HG03469 (cell line): ENCODE measurements around the gene NEB.
"Not testable (repeated sequence)": the region's sequence is repeated elsewhere in the genome, so short reads cannot be mapped to it uniquely, and the experiment has no call there.

Source experiments
- ATAC-seq: cut with Tn5 transposase; IDR thresholded peaks from one replicate; pipeline ENCODE4 v1.9.1; 2021; ENCODE audit warnings: mild to moderate bottlenecking, moderate library complexity, moderate number of reproducible peaks; ENCODE audit not compliant: unreplicated experiment

The NEB gene

GRCh38 chr2:151569167-151569566 lies 165.1 kb downstream of the NEB start:
- ATAC-seq: no peak

DNA sequence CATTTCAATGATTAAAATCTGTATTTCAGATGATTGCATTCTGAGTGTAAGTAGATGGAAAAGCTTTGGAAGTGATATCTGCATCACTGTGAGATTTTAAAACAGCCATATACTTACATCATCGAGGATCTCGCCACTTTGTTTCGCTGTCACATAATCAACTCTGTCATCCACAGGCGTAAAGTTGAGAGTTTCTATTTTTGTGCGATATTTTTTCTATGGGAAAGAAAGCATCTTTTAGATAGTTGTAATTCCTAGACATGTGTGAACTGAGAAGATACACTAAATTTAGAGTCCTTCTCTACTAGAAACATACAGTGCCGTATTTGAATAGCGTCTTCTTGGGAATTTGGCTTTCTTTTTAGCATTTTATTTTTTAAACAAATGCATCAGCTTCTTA lies 165.8 kb downstream of the NEB start:
- no peak for ATAC-seq

DNA sequence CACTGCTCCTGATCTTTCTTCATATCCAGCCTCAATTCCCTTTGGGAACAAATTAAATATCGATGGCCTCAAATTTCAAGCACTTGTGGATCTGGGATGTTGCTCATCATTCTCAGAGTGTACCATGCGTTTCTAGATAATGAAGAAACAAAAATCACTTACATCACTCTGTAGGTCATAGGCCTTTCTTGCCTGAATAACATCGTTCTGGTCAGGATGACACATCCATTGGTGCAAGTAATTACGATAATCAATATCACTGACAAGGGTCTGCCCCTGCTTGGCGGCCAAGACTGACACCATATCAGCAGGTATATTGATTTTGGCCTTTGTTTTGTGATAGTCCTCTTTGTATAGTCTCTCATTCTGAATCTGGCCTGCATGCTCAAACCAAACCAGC lies 167.3 kb downstream of the NEB start:
- no peak for ATAC-seq

GRCh38 chr2:151562398-151562797 lies 171.9 kb downstream of the NEB start:
- no peak for ATAC-seq

DNA sequence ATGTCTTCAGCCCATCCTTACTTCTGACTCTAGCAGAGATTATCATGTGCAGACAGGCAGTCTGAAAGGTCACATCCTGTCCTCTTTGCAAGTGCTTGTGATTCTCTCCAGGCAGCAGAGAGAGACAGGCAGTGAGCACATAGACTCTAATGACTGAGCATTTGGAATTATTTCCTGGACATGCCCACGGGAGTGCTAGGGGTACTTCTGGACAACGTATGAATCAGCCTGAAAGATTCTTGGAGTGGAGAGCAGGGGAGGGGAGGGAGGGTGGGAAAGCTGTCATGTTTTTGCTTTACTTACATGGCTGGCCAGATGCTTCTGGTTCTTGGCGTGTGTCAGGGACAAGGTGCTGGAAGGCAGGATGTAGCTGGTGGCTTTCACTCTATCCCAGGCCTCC lies 174.0 kb downstream of the NEB start:
- no peak for ATAC-seq

GRCh38 chr2:151559431-151559830 lies 174.8 kb downstream of the NEB start:
- ATAC-seq: not testable (repeated sequence)

DNA sequence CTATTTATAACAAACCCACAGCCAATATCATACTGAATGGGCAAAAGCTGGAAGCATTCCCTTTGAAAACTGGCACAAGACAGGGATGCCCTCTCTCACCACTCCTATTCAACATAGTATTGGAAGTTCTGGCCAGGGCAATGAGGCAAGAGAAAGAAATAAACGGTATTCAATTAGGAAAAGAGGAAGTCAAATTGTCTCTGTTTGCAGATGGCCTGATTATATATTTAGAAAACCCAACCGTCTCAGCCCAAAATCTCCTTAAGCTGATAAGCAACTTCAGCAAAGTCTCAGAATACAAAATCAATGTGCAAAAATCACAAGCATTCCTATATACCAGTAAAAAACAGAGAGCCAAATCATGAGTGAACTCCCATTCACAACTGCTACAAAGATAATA lies 176.4 kb downstream of the NEB start:
- not testable (repeated sequence) for ATAC-seq

DNA sequence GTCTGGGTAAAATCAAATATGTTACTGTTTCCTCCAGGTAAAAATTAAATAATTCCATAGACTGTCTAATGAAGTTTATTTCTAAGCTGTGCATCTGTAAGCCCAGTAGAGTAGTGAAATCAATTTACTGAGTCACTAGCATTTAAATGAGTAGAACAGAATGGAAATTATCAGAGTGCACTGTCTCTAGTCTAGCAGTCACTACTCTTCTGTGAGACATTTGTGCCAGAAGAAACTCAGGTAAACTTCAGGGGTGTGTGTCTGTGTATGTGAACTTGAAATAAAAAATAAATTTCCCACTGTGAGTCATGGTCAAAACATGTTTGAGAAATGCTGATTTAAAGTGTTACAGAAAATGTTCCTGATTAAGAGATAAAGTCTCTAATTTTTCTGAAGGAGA lies 178.2 kb downstream of the NEB start:
- ATAC-seq: no peak

GRCh38 chr2:151552287-151552686 lies 182.0 kb downstream of the NEB start:
- no peak for ATAC-seq

DNA sequence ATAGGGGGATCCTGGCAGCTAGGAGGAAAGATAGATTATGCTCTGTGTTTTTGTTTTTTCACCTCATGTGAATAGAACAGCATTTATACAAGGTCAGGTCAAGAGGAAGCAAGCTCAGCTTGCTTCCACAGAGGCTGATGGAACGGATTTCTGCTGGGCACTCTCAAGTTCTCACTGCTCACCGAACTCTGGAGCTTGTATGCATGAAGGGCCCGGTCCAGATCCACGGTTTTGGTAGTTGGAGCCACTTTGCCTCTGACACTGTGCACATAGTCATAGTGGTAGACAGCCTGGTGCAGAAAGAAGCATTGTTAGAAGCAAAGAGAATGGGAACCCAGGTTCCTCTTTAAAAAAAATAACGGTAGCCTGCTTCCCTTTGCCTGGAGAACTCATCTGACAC lies 182.7 kb downstream of the NEB start:
- no peak for ATAC-seq

DNA sequence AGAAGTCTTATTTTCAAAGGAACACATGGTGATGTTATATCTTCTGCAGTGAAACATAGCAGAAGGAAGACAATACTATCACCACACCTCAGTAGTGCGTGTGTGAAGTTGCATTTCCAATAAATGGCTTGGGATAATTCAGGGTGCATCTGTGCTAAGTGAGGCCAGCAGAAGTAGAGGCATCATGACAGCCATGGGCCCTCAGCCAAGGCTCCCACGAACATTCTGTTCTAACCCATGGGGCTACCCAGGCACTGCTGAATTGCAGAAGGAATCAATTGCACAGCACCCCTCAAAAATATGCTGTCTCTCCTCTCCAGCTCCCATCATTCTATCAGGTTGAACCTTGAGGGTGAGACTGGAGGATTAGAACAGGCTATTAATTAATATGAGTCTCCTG lies 185.1 kb downstream of the NEB start:
- no peak for ATAC-seq

DNA sequence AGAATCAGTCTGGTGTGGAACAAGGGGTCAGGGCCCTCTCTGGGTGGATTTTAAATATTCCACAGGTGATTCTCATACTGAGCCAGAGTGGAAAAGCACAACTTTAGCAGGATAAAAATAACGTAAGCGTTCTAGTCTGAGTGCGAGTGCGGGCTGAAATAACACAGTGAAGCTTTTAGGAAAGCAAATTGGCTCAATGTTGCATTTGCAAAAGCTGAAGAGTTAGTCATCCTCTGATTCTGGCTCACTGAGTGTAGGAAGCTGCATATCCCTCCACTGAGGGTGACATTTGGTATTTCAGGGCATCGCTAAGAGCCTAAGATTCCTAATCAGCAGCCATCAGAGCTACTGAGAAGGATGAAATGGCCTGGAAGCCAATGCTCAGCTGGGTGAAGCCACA lies 189.8 kb downstream of the NEB start:
- no peak for ATAC-seq

DNA sequence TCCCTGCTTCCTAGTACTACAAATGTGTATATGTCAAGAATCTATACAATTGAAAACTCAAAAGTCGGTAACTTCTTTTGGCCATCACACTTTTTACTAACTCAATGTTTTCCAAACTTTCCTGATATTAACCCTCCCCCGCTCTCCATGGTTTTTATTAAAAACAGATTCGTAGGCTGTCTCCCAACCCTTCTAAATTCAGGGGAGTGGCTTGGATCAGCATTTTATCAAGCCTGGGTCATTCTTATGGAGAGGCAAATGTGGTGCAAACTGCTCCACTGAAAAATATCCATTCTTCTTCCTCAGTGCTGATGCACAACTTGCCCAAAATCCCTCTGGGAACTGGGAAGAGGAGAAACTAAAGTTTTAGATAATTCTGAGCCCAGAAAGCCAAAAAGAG lies 190.4 kb downstream of the NEB start:
- ATAC-seq: no peak

- no peak for ATAC-seq
These were observed 200.3 kb downstream of the NEB start for GRCh38 chr2:151534001-151534400.

DNA sequence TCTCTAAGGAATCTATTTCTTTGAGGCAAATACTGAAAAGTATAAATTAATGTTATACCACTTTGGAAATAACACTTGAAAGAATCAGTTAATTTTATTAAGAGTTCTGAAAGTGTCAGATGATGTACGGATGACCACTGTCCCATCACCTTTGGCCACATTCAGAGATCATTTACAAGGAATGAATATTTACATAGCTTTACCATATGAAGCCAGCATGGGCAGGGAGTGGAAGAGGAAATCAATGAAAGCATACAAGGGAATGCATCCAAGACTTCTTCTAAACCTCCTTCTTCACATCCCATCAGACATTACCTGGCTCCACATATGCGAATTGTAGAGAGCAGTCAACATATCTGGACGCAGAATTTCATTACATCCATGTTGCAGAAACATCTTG lies 201.1 kb downstream of the NEB start:
- no peak for ATAC-seq

DNA sequence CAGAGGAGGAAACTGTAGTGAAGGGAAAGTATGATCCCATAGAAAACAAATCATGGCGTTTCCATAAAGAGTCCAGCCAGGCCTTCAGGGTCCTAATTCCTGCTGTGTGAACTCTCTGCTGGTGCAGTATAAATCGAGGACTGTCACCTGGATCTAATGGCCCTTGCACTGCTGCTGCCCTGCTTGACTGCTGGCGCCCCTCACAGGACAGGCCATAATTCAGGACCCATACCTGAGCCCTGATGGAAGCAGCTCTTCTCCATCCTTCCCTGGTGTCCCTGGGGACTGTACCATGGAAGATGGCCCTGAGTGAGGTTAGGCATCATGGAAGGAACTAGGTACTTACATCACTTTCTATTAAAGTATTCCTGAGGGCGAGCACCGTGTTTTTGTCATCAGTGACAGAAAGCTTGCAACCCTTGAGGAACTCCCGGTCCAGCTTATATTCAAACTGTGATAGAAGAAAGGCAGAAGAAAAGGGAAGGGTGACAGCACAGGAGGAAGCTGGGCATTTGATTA lies 207.6 kb downstream of the NEB start:
- ATAC-seq: no peak

GRCh38 chr2:151525821-151526373 lies 208.4 kb downstream of the NEB start:
- ATAC-seq: no peak

DNA sequence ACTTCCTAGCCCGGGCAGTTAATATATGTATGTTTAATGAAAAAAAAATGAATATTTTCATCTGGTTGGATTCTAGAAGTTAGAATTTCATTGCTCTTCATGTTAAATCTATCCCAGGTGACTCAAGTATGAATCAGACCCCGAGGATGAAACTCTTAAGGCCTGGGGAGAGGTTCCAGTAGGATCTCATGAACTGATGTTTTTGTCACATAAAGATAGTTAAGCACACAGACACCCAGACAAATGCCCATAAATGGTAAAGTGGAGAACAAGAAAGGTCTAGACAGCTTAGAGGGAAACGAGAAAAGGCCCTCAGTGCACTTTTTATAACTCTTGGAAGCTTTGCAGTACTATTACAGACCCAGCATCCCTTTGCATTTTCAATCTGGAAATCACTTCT lies 210.4 kb downstream of the NEB start:
- no peak for ATAC-seq

DNA sequence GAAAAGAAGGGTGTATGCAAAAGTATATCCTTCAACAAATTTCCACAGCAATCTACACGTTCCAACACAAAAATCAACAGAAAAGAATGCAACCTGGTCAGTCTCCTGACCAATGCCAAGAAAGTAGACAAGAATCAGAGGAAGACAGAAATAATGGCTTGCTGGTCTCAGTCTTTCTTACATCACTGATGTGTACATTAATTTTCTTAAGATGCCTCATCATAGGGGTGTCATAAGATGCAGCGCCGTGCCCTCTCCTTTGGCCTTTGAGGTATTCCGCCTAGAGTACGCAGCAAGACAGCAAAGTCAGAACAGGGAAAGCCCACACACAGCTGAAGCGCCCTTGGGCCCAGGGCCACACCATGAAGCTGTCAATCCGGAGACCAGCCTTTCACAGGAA lies 211.7 kb downstream of the NEB start:
- no peak for ATAC-seq

GRCh38 chr2:151520976-151521375 lies 213.3 kb downstream of the NEB start:
- ATAC-seq: no peak

DNA sequence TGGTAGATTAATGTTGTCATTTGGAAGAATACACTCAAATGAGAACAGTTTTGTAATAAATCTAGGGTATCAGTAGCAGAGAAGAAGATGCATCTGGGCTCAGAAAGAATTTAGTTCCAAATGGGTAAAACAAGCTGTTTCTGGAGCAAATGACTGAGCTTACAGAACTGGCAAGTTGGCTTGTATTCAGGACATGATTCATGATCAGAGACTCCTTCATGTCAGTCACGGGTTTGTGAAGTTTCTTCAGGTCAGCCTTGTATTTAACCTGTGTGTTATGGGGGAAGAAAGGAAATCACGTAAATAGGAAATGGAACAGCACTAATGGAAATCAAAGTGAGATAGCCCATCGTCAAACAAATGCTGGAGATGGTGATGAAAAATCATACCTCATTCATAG lies 215.5 kb downstream of the NEB start:
- ATAC-seq: no peak

DNA sequence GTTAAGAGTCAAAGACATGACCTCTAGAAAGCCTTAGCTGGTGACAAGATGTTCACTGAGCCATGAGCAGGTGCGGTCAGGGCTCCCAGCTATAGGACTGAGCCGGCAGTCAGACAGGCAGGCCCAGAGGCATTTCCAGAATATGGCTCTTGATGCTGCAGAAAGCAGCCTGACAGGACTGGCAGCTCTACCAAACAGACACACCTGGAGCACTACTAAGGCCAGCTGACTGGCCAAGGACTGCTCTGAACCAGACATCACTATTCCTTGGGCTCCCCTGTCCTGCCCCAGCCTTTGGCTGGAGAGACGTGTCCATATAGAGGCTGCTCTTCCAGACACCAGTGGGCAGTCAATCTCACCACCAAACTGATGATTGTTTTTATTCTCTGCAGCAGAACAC lies 225.8 kb downstream of the NEB start:
- ATAC-seq: no peak

DNA sequence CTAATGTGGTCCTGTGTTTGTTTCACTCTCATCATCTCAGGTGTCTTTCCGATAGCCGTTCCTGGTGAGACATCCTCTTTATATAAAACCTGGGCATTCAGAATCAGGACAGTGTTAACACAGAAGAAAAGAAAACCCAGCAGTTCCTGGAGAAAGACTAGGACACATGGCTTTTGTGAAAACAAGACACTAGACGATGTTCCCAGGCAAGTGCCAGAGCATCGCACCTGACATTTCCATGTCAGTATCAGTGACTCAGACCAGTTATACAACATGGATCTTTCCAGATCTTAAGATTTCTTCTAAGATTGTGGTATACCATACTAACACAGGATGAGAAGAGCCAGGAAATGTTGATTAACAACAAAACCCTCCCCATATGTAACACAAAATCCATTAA lies 228.1 kb downstream of the NEB start:
- no peak for ATAC-seq
